Epithelial cell of esophagus (primary cell): ENCODE data around the gene KCNE5.
A peak's percentile ranks its signal among the peaks of the same experiment; 100 is the strongest.
"Not testable (repeated sequence)": the region's sequence is repeated elsewhere in the genome, so short reads cannot be mapped to it uniquely, and the experiment has no call there.

ENCODE experiments used
- DNase-seq: peaks from one replicate; pipeline ENCODE4 v3.0.0; 2010; ENCODE audit warnings: low read depth
- H3K4me3 ChIP-seq: 2 replicates; pipeline ENCODE4 v1.5.1; 2011; ENCODE audit warnings: mild to moderate bottlenecking, low read length, control low read depth
- CTCF ChIP-seq: IDR thresholded peaks from 2 replicates; pipeline ENCODE4 v1.5.1; 2011; ENCODE audit warnings: low read depth, mild to moderate bottlenecking, low read length, control low read depth, inconsistent platforms; ENCODE audit not compliant: insufficient read depth; ENCODE audit errors: missing control alignments

Gene KCNE5

DNA sequence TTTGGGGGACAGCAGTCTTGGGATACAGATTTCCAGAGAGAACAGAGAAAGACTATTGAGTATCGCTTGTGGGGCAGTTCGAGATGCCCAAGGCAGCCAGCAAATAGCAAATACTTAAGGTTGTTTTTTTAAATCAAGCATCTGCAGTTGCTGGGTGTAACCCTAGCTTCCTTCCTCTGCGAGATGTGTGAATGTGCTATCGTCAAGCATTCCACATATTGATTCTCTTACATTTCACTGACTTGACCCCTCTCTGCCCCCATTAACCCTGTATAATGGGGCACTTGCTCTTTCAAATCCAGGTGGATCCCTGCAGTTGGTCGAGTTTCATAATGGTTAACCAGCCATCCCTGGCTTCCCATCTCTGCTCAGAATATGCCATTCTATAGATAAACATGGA, 23.5 kb downstream of the KCNE5 start:
- TF ChIP-seq CTCF = no peak
- no peak overlapping the region for H3K4me3 ChIP-seq
- no peak for DNase-seq

DNA sequence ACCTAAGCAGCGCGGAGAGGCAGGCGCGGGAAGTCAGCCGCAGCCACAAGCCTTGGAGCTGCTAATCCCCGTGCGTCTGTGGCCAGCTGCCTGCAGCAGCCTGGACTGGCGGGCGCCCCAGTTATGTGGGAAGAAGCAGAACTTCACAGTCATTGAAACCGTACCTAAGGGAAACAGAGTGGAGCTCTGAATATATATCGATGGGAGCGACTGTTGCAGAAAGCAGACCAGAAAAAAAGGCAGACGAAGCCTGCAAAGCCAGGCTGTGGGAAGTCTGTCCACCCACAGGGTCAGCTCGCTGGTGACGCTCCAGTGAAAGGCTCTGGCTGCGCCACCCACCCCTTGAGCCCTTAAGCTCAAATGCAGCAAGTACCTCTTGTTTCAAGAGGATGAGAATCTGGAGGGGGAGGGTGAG, 24.7 kb downstream of the KCNE5 start:
- H3K4me3 ChIP-seq = no peak overlapping the region
- DNase-seq = no peak

DNA sequence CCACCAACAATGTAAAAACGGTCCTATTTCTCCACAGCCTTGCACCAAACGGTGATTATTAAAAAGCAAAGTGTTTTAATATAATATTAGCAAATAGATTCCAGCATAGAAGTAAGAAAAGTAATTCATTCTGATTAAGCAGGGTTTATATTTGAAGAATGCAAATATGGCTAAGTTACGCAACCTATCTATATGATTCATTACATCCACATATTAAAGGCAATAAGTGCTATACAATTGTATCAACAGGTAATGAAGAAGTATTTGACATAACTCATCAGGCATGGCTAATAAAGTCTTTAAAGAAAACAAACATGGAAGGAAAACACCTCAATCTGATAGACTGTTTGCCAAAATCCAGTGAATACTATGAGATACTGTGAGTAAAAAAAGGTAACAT, 29.0 kb downstream of the KCNE5 start:
- TF ChIP-seq CTCF = no peak
- peak; percentile 39 for DNase-seq
- H3K4me3 ChIP-seq = no peak overlapping the region

More for the DNA sequence above, 24.7 kb downstream of the KCNE5 start:
- no peak for TF ChIP-seq CTCF

DNA sequence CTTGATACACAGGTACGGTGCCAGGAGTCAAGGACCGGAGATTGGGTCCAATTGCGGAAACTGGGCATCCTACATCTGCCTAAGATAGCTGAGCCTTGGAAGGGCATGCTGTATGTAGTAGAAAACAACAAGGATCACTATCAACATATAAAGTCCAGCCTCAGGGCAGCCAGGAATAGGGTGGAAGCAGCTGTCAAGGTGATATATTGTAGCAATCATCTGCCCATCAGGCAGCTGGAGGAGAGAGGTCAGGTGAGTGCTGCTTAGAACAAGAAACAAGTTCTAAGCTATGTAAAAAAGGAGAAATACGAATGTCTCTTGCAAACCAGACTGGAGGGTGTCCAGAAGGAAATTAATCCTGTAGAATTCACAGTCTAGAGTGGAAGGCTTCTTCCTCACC, 34.8 kb downstream of the KCNE5 start:
- TF ChIP-seq CTCF = no peak
- H3K4me3 ChIP-seq = no peak overlapping the region
- DNase-seq = no peak

GRCh38 chrX:109585488-109585887, 39.5 kb downstream of the KCNE5 start:
- no peak overlapping the region for H3K4me3 ChIP-seq
- no peak for TF ChIP-seq CTCF
- DNase-seq = no peak

DNA sequence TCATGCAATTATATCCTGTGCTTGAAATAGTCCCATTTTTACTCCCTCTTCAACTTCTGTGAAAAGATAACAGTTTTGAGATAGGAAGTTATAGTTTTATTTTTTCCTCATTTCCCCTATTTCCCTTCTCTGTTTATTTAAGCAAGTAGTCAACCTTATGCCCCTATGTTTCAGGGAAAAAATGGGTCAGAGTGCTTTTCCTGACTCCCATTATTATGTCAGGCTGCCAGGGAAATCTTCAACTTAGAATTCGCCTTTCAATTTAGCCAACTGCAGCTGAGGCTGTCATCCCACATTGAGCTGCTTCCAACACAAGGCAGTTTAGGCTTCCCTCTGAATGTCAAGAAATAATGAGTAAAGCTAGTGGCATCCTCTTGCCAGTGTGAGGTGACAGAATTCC, 46.1 kb downstream of the KCNE5 start:
- TF ChIP-seq CTCF = no peak
- DNase-seq = no peak
- H3K4me3 ChIP-seq = no peak overlapping the region

DNA sequence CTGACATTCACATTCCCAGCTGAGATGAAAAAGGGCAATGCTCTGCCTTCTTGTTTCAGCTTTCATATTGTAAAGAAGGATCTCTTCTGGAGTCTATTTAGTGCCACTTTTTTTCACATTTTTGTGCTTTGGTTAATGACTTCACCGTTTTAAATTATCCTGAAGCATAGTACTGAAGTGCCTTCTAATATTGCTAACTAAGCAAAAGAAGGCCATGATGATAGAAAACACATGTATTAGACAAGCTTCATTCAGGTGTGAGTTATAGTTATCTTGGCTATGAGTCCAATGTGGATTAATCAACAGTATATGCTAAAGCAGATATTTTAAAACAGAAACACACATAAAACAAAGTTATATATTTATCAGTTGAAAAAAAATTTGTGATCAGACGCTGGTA, 47.9 kb downstream of the KCNE5 start:
- DNase-seq = no peak
- TF ChIP-seq CTCF = no peak
- H3K4me3 ChIP-seq = no peak overlapping the region

DNA sequence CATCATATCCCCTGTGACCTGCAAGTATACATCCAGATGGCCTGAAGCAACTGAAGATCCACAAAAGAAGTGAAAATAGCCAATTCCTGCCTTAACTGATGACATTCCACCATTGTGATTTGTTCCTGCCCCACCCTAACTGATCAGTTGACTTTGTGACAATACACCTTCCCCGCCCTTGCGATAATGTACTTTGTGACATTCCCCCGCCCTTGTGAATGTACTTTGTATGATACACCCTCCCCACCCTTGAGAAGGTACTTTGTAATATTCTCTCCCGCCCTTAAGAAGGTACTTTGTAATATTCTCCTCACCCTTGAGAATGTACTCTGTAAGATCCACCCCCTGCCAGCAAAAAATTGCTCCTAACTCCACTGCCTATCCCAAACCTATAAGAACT, 48.9 kb downstream of the KCNE5 start:
- not testable (repeated sequence) for H3K4me3 ChIP-seq, DNase-seq
